HepG2 (cell line): ENCODE results near the gene MASP1. TPM values are rescaled to one million over a fixed set of nuclear protein-coding genes. Genes with fewer than 3 reads are reported as not detected.

ENCODE experiments used
- CC2D1A ChIP-seq: sonication (generic); formaldehyde crosslinking; IDR thresholded peaks from 2 replicates; pipeline ENCODE4 v1.8.1; 2023; ENCODE audit warnings: mild to moderate bottlenecking, missing genetic modification reagents
- JUN ChIP-seq: sonication (generic); formaldehyde crosslinking; IDR thresholded peaks from 2 replicates; pipeline ENCODE4 v1.4.0; 2020; ENCODE audit warnings: mild to moderate bottlenecking, missing genetic modification reagents
- KLF11 ChIP-seq: IDR thresholded peaks from 2 replicates; pipeline ENCODE4 v1.6.1; 2016; ENCODE audit warnings: missing compliant biosample characterization
- NR2F6 ChIP-seq, 2 experiments: IDR thresholded peaks; 2 replicates each; pipeline ENCODE4 v1.6.1; 2016; ENCODE audit warnings: antibody characterized with exemption in 1 of 2, mild to moderate bottlenecking in 1 of 2
- PAF1 ChIP-seq: IDR thresholded peaks from 2 replicates; pipeline ENCODE4 v1.6.1; 2016; ENCODE audit warnings: missing genetic modification reagents, missing compliant biosample characterization
- PAX8 ChIP-seq: sonication (generic); formaldehyde crosslinking; IDR thresholded peaks from 2 replicates; pipeline ENCODE4 v1.8.0; 2022; ENCODE audit warnings: mild to moderate bottlenecking, missing genetic modification reagents, borderline replicate concordance
- POLR2AphosphoS2 ChIP-seq: IDR thresholded peaks from 2 replicates; pipeline ENCODE4 v1.6.1; 2011; ENCODE audit warnings: low read depth, low read length, improper control_type of control experiment
- SMAD3 ChIP-seq: sonication (generic); formaldehyde crosslinking; IDR thresholded peaks from 2 replicates; pipeline ENCODE4 v1.4.0; 2020; ENCODE audit warnings: missing genetic modification reagents
- SP4 ChIP-seq: sonication (generic); formaldehyde crosslinking; IDR thresholded peaks from 2 replicates; pipeline ENCODE4 v1.8.1; 2023; ENCODE audit warnings: mild to moderate bottlenecking, missing genetic modification reagents
- STAT5B ChIP-seq: sonication (generic); formaldehyde crosslinking; IDR thresholded peaks from 2 replicates; pipeline ENCODE4 v1.4.0; 2020; ENCODE audit warnings: missing genetic modification reagents
- ZFP1 ChIP-seq: IDR thresholded peaks from 2 replicates; pipeline ENCODE4 v1.6.1; 2016
- ZMYM4 ChIP-seq: sonication (generic); formaldehyde crosslinking; IDR thresholded peaks from 2 replicates; pipeline ENCODE4 v1.8.1; 2023; ENCODE audit warnings: mild to moderate bottlenecking, missing genetic modification reagents
- ZNF251 ChIP-seq: sonication (generic); formaldehyde crosslinking; IDR thresholded peaks from 2 replicates; pipeline ENCODE4 v1.9.0; 2021; ENCODE audit warnings: mild to moderate bottlenecking, missing genetic modification reagents
- ZNF260 ChIP-seq: sonication (generic); formaldehyde crosslinking; IDR thresholded peaks from 2 replicates; pipeline ENCODE4 v1.4.0; 2020; ENCODE audit warnings: missing genetic modification reagents, low read depth, mild to moderate bottlenecking, borderline replicate concordance
- ZNF557 ChIP-seq: sonication (generic); formaldehyde crosslinking; IDR thresholded peaks from 2 replicates; pipeline ENCODE4 v1.4.0; 2020; ENCODE audit warnings: missing genetic modification reagents
- ZNF564 ChIP-seq: sonication (generic); formaldehyde crosslinking; IDR thresholded peaks from 2 replicates; pipeline ENCODE4 v1.8.1; 2023; ENCODE audit warnings: mild to moderate bottlenecking, missing genetic modification reagents
- ZNF589 ChIP-seq: sonication (generic); formaldehyde crosslinking; conservative IDR thresholded peaks from 2 replicates; pipeline ENCODE4 v1.8.0; 2022; ENCODE audit warnings: mild to moderate bottlenecking, moderate library complexity, missing genetic modification reagents
- ZNF850 ChIP-seq: sonication (generic); formaldehyde crosslinking; conservative IDR thresholded peaks from 2 replicates; pipeline ENCODE4 v1.9.0; 2021; ENCODE audit warnings: mild to moderate bottlenecking, missing genetic modification reagents
- polyA plus RNA-seq, 8 experiments: library from polyadenylated mRNA; depleted of rRNA in 3 of 8; stranded (reverse) in 7 of 8; unstranded in 1 of 8; fragments of >200 nt; fragmentation: Illumina TruSeq in 4 of 8; extraction: Trizol in 4 of 8; gene quantifications; 2 replicates each; pipeline versions ENCODE4 v1.2.1 to v1.2.3, GENCODE V29; 2011 to 2016; ENCODE audit warnings: low read depth in 4 of 8, missing spikeins in 1 of 8, mixed read lengths in 1 of 8; ENCODE audit not compliant: insufficient read depth in 1 of 8
- total RNA-seq, 5 experiments: library from RNA; depleted of rRNA; stranded (reverse); fragments of >200 nt; fragmentation: Illumina TruSeq; extraction: Trizol; gene quantifications; 2 replicates each; pipeline ENCODE4 v1.2.3, GENCODE V29; 2016; ENCODE audit warnings: low read depth in 1 of 5
- TF ChIP-seq, protein P1 (sequence below): fragments of 450-650 bp; IDR thresholded peaks from 2 replicates; pipeline ENCODE4 v1.6.1; 2016
- TF ChIP-seq, protein P2 (sequence below): sonication (generic); formaldehyde crosslinking; conservative IDR thresholded peaks from 2 replicates; pipeline ENCODE4 v1.8.1; 2023; ENCODE audit warnings: missing genetic modification reagents
- TF ChIP-seq, protein P3 (sequence below): sonication (generic); formaldehyde crosslinking; IDR thresholded peaks from 2 replicates; pipeline ENCODE4 v1.5.0; 2020; ENCODE audit warnings: mild to moderate bottlenecking, low read depth, missing genetic modification reagents, borderline replicate concordance
- TF ChIP-seq, protein P4 (sequence below): sonication (generic); formaldehyde crosslinking; IDR thresholded peaks from 2 replicates; pipeline ENCODE4 v1.5.1; 2020; ENCODE audit warnings: mild to moderate bottlenecking, missing genetic modification reagents, moderate library complexity

Gene MASP1
- total and polyA plus RNA-seq, 2 of the 13 experiments (the other 11 are each of a cell fraction or from before 2014, with no cell fraction given), result 10.8 to 56.0 TPM

DNA sequence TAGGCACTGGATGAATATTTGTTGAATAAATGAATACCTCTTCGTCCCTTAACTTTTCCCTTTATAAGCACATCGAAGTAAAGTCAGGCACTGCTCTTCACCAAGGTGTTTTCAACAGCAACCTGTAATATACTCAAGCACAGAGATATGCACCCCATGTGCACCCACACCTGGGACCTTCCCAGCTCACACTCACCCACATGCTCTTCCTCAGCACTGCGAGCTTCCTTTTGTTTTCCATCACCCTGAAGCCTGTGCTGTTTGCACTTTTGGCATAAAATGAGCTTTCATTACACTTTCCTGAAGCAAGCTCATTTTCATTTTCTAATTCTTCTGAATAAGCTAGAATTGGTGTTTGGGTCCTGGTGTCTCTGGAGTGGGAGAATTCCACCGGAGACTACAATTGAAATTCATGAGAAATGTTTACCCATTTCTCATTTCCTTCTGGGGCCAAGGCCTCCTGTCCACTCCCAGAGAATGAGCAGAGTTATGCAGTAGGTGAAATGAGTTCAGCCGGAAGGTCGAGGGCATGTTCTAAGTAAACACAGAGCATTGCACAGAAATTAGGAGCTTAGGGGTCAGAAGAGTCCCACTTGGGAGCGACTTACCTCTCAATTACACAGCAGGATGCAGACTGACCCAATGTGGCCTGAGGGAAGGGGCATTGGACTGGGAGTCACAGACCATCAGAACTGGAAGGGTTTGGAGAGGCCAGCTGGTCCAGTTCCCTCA is 15.0 kb downstream of the MASP1 start (continued):
- TF ChIP-seq JUN, result peak; percentile 78
- TF ChIP-seq, protein P1, sequence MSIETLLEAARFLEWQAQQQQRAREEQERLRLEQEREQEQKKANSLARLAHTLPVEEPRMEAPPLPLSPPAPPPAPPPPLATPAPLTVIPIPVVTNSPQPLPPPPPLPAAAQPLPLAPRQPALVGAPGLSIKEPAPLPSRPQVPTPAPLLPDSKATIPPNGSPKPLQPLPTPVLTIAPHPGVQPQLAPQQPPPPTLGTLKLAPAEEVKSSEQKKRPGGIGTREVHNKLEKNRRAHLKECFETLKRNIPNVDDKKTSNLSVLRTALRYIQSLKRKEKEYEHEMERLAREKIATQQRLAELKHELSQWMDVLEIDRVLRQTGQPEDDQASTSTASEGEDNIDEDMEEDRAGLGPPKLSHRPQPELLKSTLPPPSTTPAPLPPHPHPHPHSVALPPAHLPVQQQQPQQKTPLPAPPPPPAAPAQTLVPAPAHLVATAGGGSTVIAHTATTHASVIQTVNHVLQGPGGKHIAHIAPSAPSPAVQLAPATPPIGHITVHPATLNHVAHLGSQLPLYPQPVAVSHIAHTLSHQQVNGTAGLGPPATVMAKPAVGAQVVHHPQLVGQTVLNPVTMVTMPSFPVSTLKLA, result no peak
- TF ChIP-seq, protein P2, sequence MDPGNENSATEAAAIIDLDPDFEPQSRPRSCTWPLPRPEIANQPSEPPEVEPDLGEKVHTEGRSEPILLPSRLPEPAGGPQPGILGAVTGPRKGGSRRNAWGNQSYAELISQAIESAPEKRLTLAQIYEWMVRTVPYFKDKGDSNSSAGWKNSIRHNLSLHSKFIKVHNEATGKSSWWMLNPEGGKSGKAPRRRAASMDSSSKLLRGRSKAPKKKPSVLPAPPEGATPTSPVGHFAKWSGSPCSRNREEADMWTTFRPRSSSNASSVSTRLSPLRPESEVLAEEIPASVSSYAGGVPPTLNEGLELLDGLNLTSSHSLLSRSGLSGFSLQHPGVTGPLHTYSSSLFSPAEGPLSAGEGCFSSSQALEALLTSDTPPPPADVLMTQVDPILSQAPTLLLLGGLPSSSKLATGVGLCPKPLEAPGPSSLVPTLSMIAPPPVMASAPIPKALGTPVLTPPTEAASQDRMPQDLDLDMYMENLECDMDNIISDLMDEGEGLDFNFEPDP (CRISPR knock-in tag), result no peak
- no peak for TF ChIP-seq ZNF850 (CRISPR knock-in tag)
- no peak for TF ChIP-seq ZNF251 (CRISPR knock-in tag)
- TF ChIP-seq, protein P3, sequence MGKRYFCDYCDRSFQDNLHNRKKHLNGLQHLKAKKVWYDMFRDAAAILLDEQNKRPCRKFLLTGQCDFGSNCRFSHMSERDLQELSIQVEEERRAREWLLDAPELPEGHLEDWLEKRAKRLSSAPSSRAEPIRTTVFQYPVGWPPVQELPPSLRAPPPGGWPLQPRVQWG (CRISPR knock-in tag), result no peak
- no peak for TF ChIP-seq ZNF564
- TF ChIP-seq, protein P4, sequence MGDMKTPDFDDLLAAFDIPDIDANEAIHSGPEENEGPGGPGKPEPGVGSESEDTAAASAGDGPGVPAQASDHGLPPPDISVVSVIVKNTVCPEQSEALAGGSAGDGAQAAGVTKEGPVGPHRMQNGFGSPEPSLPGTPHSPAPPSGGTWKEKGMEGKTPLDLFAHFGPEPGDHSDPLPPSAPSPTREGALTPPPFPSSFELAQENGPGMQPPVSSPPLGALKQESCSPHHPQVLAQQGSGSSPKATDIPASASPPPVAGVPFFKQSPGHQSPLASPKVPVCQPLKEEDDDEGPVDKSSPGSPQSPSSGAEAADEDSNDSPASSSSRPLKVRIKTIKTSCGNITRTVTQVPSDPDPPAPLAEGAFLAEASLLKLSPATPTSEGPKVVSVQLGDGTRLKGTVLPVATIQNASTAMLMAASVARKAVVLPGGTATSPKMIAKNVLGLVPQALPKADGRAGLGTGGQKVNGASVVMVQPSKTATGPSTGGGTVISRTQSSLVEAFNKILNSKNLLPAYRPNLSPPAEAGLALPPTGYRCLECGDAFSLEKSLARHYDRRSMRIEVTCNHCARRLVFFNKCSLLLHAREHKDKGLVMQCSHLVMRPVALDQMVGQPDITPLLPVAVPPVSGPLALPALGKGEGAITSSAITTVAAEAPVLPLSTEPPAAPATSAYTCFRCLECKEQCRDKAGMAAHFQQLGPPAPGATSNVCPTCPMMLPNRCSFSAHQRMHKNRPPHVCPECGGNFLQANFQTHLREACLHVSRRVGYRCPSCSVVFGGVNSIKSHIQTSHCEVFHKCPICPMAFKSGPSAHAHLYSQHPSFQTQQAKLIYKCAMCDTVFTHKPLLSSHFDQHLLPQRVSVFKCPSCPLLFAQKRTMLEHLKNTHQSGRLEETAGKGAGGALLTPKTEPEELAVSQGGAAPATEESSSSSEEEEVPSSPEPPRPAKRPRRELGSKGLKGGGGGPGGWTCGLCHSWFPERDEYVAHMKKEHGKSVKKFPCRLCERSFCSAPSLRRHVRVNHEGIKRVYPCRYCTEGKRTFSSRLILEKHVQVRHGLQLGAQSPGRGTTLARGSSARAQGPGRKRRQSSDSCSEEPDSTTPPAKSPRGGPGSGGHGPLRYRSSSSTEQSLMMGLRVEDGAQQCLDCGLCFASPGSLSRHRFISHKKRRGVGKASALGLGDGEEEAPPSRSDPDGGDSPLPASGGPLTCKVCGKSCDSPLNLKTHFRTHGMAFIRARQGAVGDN, result peak; percentile 77; the same call in 1 of the 2 replicates
- TF ChIP-seq POLR2AphosphoS2, result no peak
- no peak; the same call in 1 of the 2 replicates for TF ChIP-seq PAX8 (CRISPR knock-in tag)
- peak; percentile 92 for TF ChIP-seq ZMYM4 (CRISPR knock-in tag)
- TF ChIP-seq NR2F6 (IDR thresholded peaks at IDR 0.05), result peak; percentile 97
- peak; percentile 97 for TF ChIP-seq NR2F6 (CRISPR knock-in tag; IDR thresholded peaks at IDR 0.05)
- no peak for TF ChIP-seq KLF11
- TF ChIP-seq SMAD3 (CRISPR knock-in tag), result 0 out of 2 replicates have a peak, but pooled peaks have one; percentile 65
- TF ChIP-seq ZNF557 (CRISPR knock-in tag), result no peak
- TF ChIP-seq SP4 (CRISPR knock-in tag), result no peak
- TF ChIP-seq ZFP1 (CRISPR knock-in tag), result peak; percentile 78; the same call in 1 of the 2 replicates
- no peak for TF ChIP-seq PAF1 (CRISPR knock-in tag)
- TF ChIP-seq CC2D1A (CRISPR knock-in tag), result no peak
- no peak for TF ChIP-seq ZNF260 (CRISPR knock-in tag)
- no peak for TF ChIP-seq ZNF589
- TF ChIP-seq STAT5B (CRISPR knock-in tag), result no peak
